GM12878 (cell line): Measurements from ENCODE around the gene RSBN1L. TPM values are rescaled to one million over a fixed set of nuclear protein-coding genes. Genes with fewer than 3 reads are reported as not detected.

Experiments
- CBX5 ChIP-seq: sonication (generic); IDR thresholded peaks from 2 replicates; pipeline ENCODE4 v1.6.1; 2016; ENCODE audit warnings: low read depth, moderate library complexity, mild to moderate bottlenecking, inconsistent platforms
- DPF2 ChIP-seq: fragments of 450-650 bp; IDR thresholded peaks from 2 replicates; pipeline ENCODE4 v1.6.1; 2017; ENCODE audit warnings: mild to moderate bottlenecking
- EP300 ChIP-seq, 2 experiments: fragments of 150-350 bp in 1 of 2; IDR thresholded peaks; 2 replicates each; pipeline ENCODE4 v1.6.1; 2011 to 2012; ENCODE audit warnings: low read depth in 2 of 2, low read length in 2 of 2, borderline replicate concordance in 1 of 2, improper control_type of control experiment in 1 of 2, inconsistent platforms in 1 of 2; ENCODE audit not compliant: control insufficient read depth in 1 of 2
- IRF4 ChIP-seq: IDR thresholded peaks from 2 replicates; pipeline ENCODE4 v1.6.1; 2011; ENCODE audit warnings: low read depth, low read length
- JUNB ChIP-seq: IDR thresholded peaks from 2 replicates; pipeline ENCODE4 v1.6.1; 2016; ENCODE audit warnings: antibody characterized with exemption, mild to moderate bottlenecking
- LARP7 ChIP-seq: fragments of 450-650 bp; IDR thresholded peaks from 2 replicates; pipeline ENCODE4 v1.6.1; 2017; ENCODE audit warnings: mild to moderate bottlenecking
- NFYB ChIP-seq: IDR thresholded peaks from 2 replicates; pipeline ENCODE4 v1.6.1; 2011; ENCODE audit warnings: low read depth, mild to moderate bottlenecking, low read length, improper control_type of control experiment, moderate library complexity; ENCODE audit not compliant: insufficient read depth
- POLR2A ChIP-seq: IDR thresholded peaks from 2 replicates; pipeline ENCODE4 v1.6.1; 2011; ENCODE audit warnings: low read depth, mild to moderate bottlenecking, low read length
- RAD51 ChIP-seq: fragments of 450-650 bp; IDR thresholded peaks from 2 replicates; pipeline ENCODE4 v1.6.1; 2016; ENCODE audit warnings: moderate library complexity, mild to moderate bottlenecking, inconsistent platforms
- SIN3A ChIP-seq: IDR thresholded peaks from 2 replicates; pipeline ENCODE4 v1.6.1; 2012; ENCODE audit warnings: low read depth, low read length, improper control_type of control experiment
- SIX5 ChIP-seq: IDR thresholded peaks from 2 replicates; pipeline ENCODE4 v1.6.1; 2011; ENCODE audit warnings: mild to moderate bottlenecking, low read depth, low read length, moderate library complexity; ENCODE audit not compliant: severe bottlenecking
- SMAD5 ChIP-seq: IDR thresholded peaks from 2 replicates; pipeline ENCODE4 v1.6.1; 2016; ENCODE audit warnings: antibody characterized with exemption, low read depth
- SMARCA5 ChIP-seq: fragments of 450-650 bp; IDR thresholded peaks from 2 replicates; pipeline ENCODE4 v1.6.1; 2017; ENCODE audit warnings: mild to moderate bottlenecking
- SRF ChIP-seq, 2 experiments: IDR thresholded peaks; 2 replicates each; pipeline ENCODE4 v1.6.1; 2011; ENCODE audit warnings: low read depth in 2 of 2, low read length in 2 of 2, mild to moderate bottlenecking in 1 of 2, moderate library complexity in 1 of 2
- TAF1 ChIP-seq: IDR thresholded peaks from 2 replicates; pipeline ENCODE4 v1.6.1; 2011; ENCODE audit warnings: mild to moderate bottlenecking, low read depth, low read length, borderline replicate concordance
- TCF12 ChIP-seq: IDR thresholded peaks from 2 replicates; pipeline ENCODE4 v1.6.1; 2011; ENCODE audit warnings: low read depth, mild to moderate bottlenecking, low read length
- ZNF622 ChIP-seq: fragments of 450-650 bp; IDR thresholded peaks from 2 replicates; pipeline ENCODE4 v1.6.1; 2017; ENCODE audit warnings: mild to moderate bottlenecking, inconsistent platforms
- polyA plus RNA-seq, 11 experiments: library from polyadenylated mRNA; depleted of rRNA in 4 of 11; unstranded in 6 of 11; stranded (reverse) in 5 of 11; fragments of >200 nt; fragmentation: Nextera tagmentation in 4 of 11; fragmentation: Illumina TruSeq in 1 of 11; extraction: Ambion mirVana in 4 of 11; extraction: Trizol in 1 of 11; gene quantifications; 1 replicate in 1 of 11; 2 replicates in 10 of 11; pipeline versions ENCODE4 v1.2.1 to v1.2.3, GENCODE V29; 2011 to 2016; ENCODE audit warnings: inconsistent platforms in 2 of 11, missing spikeins in 2 of 11, low read depth in 1 of 11
- total RNA-seq, 4 experiments: library from RNA; depleted of rRNA in 3 of 4; stranded (reverse); fragments of >200 nt in 3 of 4; fragmentation: Illumina TruSeq in 1 of 4; extraction: Trizol in 1 of 4; gene quantifications; 2 replicates each; pipeline versions ENCODE4 v1.2.1 to v1.2.3, GENCODE V29; 2013 to 2021
- TF ChIP-seq, protein P1 (sequence below): IDR thresholded peaks from 2 replicates; pipeline ENCODE4 v1.6.1; 2011; ENCODE audit warnings: low read depth, low read length, improper control_type of control experiment, borderline replicate concordance
- TF ChIP-seq, protein P2 (sequence below): fragments of 450-650 bp; formaldehyde crosslinking; IDR thresholded peaks from 2 replicates; pipeline ENCODE4 v1.4.0; 2020; ENCODE audit warnings: mild to moderate bottlenecking, moderate library complexity
- TF ChIP-seq, protein P3 (sequence below): IDR thresholded peaks from 2 replicates; pipeline ENCODE4 v1.6.1; 2011; ENCODE audit warnings: mild to moderate bottlenecking, low read depth, low read length, moderate library complexity; ENCODE audit not compliant: insufficient replicate concordance
- TF ChIP-seq, protein P4 (sequence below): fragments of 450-650 bp; conservative IDR thresholded peaks from 2 replicates; pipeline ENCODE4 v1.6.1; 2017; ENCODE audit warnings: mild to moderate bottlenecking, moderate library complexity
- TF ChIP-seq, protein P5 (sequence below): IDR thresholded peaks from 2 replicates; pipeline ENCODE4 v1.6.1; 2012; ENCODE audit warnings: low read depth, low read length, improper control_type of control experiment

RSBN1L gene
- total and polyA plus RNA-seq, 10 of the 15 experiments (the other 5 are each of a cell fraction or from before 2014, with no cell fraction given): 4.5 to 23.7 (median 10.3) TPM

DNA sequence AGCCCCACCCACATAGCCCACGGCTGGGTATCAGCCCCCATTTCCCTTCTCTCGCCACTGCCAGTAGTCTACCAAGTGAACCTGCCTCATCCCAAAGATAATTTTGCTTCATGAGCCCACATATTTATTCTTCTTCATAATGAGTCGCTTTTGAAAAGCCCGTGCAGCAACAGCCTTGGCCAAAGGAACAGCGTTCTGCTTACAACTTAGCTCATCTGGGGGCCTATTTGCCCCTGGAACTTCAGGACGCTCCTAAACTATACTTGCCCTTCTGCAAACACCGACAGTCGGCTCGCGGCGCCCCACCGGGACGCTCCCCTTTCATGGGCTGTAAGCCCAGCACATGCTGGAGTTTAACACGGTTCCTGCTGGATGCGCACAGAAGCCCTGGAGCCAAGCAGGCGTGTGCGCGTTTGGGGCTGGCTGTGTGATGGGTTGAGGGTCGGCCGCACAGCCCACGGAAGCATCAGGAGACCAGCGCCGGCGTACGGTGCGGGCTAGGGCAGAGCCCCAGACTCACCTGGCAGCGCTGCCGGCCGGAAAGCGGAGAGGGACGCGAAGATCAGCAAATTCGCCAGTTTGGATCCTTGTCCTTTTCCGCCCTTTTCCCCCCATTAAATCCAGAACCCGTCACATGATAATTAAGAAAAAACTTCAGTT, 101.6 kb downstream of the RSBN1L start (continued):
- TF ChIP-seq, protein P1, sequence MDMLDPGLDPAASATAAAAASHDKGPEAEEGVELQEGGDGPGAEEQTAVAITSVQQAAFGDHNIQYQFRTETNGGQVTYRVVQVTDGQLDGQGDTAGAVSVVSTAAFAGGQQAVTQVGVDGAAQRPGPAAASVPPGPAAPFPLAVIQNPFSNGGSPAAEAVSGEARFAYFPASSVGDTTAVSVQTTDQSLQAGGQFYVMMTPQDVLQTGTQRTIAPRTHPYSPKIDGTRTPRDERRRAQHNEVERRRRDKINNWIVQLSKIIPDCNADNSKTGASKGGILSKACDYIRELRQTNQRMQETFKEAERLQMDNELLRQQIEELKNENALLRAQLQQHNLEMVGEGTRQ: peak; percentile 45; the same call in 1 of the 2 replicates
- TF ChIP-seq ZNF622: no peak
- TF ChIP-seq SIN3A: peak; percentile 82; the same call in 1 of the 2 replicates
- 0 out of 4 replicates have a peak, but pooled peaks of 1 of the 2 experiments have one; percentile 41 for TF ChIP-seq EP300 (IDR thresholded peaks at IDR 0.05; ENCODE audit: borderline replicate concordance in 1 of 2, control insufficient read depth in 1 of 2, low read depth in 2 of 2, low read length in 2 of 2)
- TF ChIP-seq JUNB: no peak
- TF ChIP-seq TCF12: no peak
- no peak for TF ChIP-seq SMAD5
- TF ChIP-seq, protein P2, sequence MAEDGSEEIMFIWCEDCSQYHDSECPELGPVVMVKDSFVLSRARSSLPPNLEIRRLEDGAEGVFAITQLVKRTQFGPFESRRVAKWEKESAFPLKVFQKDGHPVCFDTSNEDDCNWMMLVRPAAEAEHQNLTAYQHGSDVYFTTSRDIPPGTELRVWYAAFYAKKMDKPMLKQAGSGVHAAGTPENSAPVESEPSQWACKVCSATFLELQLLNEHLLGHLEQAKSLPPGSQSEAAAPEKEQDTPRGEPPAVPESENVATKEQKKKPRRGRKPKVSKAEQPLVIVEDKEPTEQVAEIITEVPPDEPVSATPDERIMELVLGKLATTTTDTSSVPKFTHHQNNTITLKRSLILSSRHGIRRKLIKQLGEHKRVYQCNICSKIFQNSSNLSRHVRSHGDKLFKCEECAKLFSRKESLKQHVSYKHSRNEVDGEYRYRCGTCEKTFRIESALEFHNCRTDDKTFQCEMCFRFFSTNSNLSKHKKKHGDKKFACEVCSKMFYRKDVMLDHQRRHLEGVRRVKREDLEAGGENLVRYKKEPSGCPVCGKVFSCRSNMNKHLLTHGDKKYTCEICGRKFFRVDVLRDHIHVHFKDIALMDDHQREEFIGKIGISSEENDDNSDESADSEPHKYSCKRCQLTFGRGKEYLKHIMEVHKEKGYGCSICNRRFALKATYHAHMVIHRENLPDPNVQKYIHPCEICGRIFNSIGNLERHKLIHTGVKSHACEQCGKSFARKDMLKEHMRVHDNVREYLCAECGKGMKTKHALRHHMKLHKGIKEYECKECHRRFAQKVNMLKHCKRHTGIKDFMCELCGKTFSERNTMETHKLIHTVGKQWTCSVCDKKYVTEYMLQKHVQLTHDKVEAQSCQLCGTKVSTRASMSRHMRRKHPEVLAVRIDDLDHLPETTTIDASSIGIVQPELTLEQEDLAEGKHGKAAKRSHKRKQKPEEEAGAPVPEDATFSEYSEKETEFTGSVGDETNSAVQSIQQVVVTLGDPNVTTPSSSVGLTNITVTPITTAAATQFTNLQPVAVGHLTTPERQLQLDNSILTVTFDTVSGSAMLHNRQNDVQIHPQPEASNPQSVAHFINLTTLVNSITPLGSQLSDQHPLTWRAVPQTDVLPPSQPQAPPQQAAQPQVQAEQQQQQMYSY: no peak
- no peak for TF ChIP-seq SIX5
- peak; percentile 63; the same call in 1 of the 2 replicates for TF ChIP-seq LARP7
- no peak for TF ChIP-seq IRF4
- TF ChIP-seq DPF2: no peak
- TF ChIP-seq, protein P3, sequence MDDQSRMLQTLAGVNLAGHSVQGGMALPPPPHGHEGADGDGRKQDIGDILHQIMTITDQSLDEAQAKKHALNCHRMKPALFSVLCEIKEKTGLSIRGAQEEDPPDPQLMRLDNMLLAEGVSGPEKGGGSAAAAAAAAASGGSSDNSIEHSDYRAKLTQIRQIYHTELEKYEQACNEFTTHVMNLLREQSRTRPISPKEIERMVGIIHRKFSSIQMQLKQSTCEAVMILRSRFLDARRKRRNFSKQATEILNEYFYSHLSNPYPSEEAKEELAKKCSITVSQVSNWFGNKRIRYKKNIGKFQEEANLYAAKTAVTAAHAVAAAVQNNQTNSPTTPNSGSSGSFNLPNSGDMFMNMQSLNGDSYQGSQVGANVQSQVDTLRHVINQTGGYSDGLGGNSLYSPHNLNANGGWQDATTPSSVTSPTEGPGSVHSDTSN: no peak
- TF ChIP-seq CBX5: no peak
- TF ChIP-seq, protein P4, sequence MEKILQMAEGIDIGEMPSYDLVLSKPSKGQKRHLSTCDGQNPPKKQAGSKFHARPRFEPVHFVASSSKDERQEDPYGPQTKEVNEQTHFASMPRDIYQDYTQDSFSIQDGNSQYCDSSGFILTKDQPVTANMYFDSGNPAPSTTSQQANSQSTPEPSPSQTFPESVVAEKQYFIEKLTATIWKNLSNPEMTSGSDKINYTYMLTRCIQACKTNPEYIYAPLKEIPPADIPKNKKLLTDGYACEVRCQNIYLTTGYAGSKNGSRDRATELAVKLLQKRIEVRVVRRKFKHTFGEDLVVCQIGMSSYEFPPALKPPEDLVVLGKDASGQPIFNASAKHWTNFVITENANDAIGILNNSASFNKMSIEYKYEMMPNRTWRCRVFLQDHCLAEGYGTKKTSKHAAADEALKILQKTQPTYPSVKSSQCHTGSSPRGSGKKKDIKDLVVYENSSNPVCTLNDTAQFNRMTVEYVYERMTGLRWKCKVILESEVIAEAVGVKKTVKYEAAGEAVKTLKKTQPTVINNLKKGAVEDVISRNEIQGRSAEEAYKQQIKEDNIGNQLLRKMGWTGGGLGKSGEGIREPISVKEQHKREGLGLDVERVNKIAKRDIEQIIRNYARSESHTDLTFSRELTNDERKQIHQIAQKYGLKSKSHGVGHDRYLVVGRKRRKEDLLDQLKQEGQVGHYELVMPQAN: peak; percentile 94
- no peak for TF ChIP-seq TAF1
- TF ChIP-seq, protein P5, sequence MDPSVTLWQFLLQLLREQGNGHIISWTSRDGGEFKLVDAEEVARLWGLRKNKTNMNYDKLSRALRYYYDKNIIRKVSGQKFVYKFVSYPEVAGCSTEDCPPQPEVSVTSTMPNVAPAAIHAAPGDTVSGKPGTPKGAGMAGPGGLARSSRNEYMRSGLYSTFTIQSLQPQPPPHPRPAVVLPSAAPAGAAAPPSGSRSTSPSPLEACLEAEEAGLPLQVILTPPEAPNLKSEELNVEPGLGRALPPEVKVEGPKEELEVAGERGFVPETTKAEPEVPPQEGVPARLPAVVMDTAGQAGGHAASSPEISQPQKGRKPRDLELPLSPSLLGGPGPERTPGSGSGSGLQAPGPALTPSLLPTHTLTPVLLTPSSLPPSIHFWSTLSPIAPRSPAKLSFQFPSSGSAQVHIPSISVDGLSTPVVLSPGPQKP: no peak
- peak; percentile 54 for TF ChIP-seq POLR2A
- no peak for TF ChIP-seq SRF (IDR thresholded peaks at IDR 0.05; ENCODE audit: low read depth in 2 of 2, low read length in 2 of 2)
- peak; percentile 87 for TF ChIP-seq RAD51
- TF ChIP-seq SMARCA5: peak; percentile 40; the same call in 1 of the 2 replicates
- TF ChIP-seq NFYB: no peak
